Breast epithelium (tissue), 4 donors: ENCODE data around the gene KAT6B. TPM values are rescaled to one million over a fixed set of nuclear protein-coding genes. Genes with fewer than 3 reads are reported as not detected.

ENCODE experiments used
- DNase-seq, 2 donors: peaks; one replicate each; pipeline ENCODE4 v3.0.0-alpha.2; 2019; ENCODE audit warnings: low spot score in 2 of 2
- H3K27ac ChIP-seq, 2 donors: fragments of 200-600 bp; sonication (generic) in 1 of 2; one replicate each; pipeline ENCODE4 v1.5.1; 2016 to 2019; ENCODE audit warnings: mild to moderate bottlenecking in 1 of 2
- H3K27me3 ChIP-seq, 2 donors: fragments of 200-600 bp; sonication (generic) in 1 of 2; one replicate each; pipeline versions ENCODE4 v1.5.1 to v1.6.0; 2017 to 2019; ENCODE audit warnings: control low read depth in 1 of 2, mild to moderate bottlenecking in 1 of 2
- H3K36me3 ChIP-seq: fragments of 200-600 bp; one replicate; pipeline ENCODE4 v1.5.1; 2019
- H3K4me1 ChIP-seq, 2 donors: fragments of 200-600 bp; sonication (generic); one replicate each; pipeline ENCODE4 v1.5.1; 2016 to 2019; ENCODE audit warnings: control low read depth in 1 of 2
- H3K4me3 ChIP-seq, 3 donors: fragments of 200-600 bp; sonication (generic); 1 replicate in 2 of 3; 2 replicates in 1 of 3; pipeline ENCODE4 v1.5.1; 2016 to 2019; ENCODE audit warnings: mild to moderate bottlenecking in 3 of 3, moderate library complexity in 2 of 3
- H3K9me3 ChIP-seq, 2 donors: fragments of 200-600 bp; sonication (generic) in 1 of 2; one replicate each; pipeline ENCODE4 v1.5.1; 2016 to 2019; ENCODE audit warnings: control low read depth in 1 of 2
- POLR2A ChIP-seq: fragments of 450-650 bp; IDR thresholded peaks from one replicate; pipeline ENCODE4 v1.6.1; 2016; ENCODE audit warnings: antibody characterized with exemption, mild to moderate bottlenecking, moderate library complexity
- POLR2AphosphoS5 ChIP-seq, 3 donors: sonication (generic); formaldehyde crosslinking; IDR thresholded peaks; one replicate each; pipeline ENCODE4 v1.6.1; 2017; ENCODE audit warnings: antibody characterized with exemption in 3 of 3
- intact Hi-C: fragments of 100-400 bp; cut with DNase I; formaldehyde crosslinking; loops from one replicate; pipeline ENCODE4 v1.15.1; 2023; ENCODE audit warnings: low total_unique reads
- total RNA-seq, 3 donors: library from RNA; depleted of rRNA; stranded (reverse); fragments of >200 nt; gene quantifications; one replicate each; pipeline ENCODE4 v1.1.0, GENCODE V29; 2016
- TF ChIP-seq, protein P1 (sequence below), 3 donors: fragments of 450-650 bp; IDR thresholded peaks; one replicate each; pipeline ENCODE4 v1.5.1; 2016 to 2017; ENCODE audit warnings: antibody characterized with exemption in 3 of 3, mild to moderate bottlenecking in 3 of 3, moderate library complexity in 3 of 3

The KAT6B gene
- total RNA-seq, 3 donors from 2014 or later, result 46.2 to 90.3 (median 55.7) TPM

DNA sequence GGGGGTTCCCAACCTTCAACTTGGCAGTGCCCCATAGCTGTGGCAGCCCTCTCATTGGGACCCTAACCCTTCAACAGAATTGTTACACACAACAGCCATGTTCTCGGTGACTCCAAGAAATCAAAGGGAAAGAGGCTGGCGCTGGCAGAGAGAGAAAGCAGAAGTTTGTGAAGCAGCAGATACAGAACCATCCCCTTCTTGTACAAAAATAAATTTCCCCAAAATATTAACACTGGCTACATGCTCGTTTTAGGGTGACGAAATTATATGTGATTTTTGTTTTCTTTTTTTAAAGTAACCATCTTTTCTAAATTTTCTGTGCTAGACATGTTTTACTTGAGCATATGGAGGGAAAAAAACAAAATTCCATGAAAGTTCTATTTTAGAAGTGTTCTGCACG lies 239.9 kb downstream of the KAT6B start:
- no peak for DNase-seq
- TF ChIP-seq, protein P1, sequence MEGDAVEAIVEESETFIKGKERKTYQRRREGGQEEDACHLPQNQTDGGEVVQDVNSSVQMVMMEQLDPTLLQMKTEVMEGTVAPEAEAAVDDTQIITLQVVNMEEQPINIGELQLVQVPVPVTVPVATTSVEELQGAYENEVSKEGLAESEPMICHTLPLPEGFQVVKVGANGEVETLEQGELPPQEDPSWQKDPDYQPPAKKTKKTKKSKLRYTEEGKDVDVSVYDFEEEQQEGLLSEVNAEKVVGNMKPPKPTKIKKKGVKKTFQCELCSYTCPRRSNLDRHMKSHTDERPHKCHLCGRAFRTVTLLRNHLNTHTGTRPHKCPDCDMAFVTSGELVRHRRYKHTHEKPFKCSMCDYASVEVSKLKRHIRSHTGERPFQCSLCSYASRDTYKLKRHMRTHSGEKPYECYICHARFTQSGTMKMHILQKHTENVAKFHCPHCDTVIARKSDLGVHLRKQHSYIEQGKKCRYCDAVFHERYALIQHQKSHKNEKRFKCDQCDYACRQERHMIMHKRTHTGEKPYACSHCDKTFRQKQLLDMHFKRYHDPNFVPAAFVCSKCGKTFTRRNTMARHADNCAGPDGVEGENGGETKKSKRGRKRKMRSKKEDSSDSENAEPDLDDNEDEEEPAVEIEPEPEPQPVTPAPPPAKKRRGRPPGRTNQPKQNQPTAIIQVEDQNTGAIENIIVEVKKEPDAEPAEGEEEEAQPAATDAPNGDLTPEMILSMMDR (IDR thresholded peaks at IDR 0.05), result no peak
- no peak for TF ChIP-seq POLR2AphosphoS5 (IDR thresholded peaks at IDR 0.05)
- Histone ChIP-seq H3K9me3 (no peaks in the 10 kb centered on the region), H3K4me3 (no peak overlapping the region), H3K4me1 (no peaks in the 10 kb centered on the region), H3K36me3 (no peaks in the 10 kb centered on the region), H3K27ac (no peak overlapping the region), H3K27me3 (no peaks in the 10 kb centered on the region)
- intact Hi-C loops, result no loop called here

DNA sequence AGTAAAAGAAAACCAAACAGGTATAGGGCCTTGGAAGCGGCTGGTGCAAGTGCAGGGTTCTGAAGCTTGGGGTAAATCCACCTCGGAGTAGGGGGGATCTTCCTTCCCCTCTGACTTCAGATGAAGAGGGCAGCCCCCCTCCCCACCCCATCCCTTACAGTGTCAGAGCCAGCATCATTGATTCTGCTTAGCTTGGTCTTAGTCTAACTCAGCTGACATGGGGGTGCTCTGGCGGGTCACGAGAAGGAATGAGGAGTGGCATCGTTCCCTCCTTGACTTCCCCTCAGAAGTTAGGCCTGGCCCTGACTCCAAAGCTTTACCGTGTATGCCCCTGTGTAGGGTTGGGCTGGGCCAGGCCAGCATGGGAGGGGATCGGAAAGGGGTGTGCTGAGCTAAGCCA lies 240.9 kb downstream of the KAT6B start:
- intact Hi-C loops, result no loop called here
- no peak for DNase-seq
- no peak overlapping the region for H3K27ac ChIP-seq
- H3K4me3 ChIP-seq, result no peak overlapping the region
- TF ChIP-seq, protein P1 (IDR thresholded peaks at IDR 0.05), result no peak
- TF ChIP-seq POLR2AphosphoS5 (IDR thresholded peaks at IDR 0.05) (no peak), POLR2A (no peak)
- H3K9me3 ChIP-seq, result no peaks in the 10 kb centered on the region
- H3K27me3 ChIP-seq, result no peaks in the 10 kb centered on the region
- H3K36me3 ChIP-seq, result no peaks in the 10 kb centered on the region
- no peaks in the 10 kb centered on the region for H3K4me1 ChIP-seq

DNA sequence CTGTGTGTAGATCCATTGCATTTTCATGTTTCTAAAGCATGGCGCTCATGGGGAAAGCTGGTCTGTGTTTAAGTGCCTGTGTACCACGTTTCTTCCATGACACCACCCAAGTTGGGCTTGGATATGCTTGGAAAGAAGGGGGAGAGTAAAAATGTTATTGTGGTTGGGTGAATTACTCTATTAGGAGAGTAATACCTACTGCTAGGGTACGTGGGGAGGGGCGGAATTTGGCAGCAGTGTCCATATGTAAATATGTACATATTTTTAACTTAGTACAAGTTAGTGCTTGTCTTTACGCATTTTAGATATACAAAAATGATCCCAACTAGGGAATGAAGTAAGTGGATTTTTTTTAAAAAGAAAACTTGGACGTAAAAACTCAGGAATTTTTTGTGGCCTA lies 242.1 kb downstream of the KAT6B start:
- Histone ChIP-seq H3K4me1 (no peaks in the 10 kb centered on the region), H3K27me3 (no peaks in the 10 kb centered on the region), H3K27ac (no peak overlapping the region), H3K36me3 (no peaks in the 10 kb centered on the region), H3K9me3 (no peaks in the 10 kb centered on the region), H3K4me3 (no peak overlapping the region)
- DNase-seq, result no peak
- TF ChIP-seq POLR2AphosphoS5 (IDR thresholded peaks at IDR 0.05), result no peak
- no peak for TF ChIP-seq POLR2A
- TF ChIP-seq, protein P1 (IDR thresholded peaks at IDR 0.05), result no peak
- intact Hi-C loops, result no loop called here

DNA sequence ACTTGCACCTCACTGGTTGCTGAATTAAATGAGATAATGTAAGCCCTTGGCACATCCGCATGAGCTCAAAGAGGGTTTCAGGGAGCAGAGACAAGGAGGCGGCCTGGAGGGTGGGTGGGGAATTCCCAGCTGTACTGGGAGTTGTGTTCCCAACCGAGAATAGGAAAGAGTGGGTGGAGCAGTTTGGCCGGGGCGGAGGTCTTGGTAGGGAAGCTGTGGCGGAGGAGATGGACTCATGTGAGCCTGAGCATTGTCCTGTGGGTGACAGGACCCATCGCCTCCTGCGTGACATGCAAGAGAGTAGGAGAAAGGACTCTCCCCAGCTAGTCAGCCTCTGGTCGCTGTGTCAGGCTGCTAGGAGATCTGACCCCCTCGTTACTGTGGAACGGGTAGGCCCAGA lies 244.1 kb downstream of the KAT6B start:
- intact Hi-C loops, result no loop called here
- DNase-seq, result no peak
- H3K9me3 ChIP-seq, result no peaks in the 10 kb centered on the region
- no peaks in the 10 kb centered on the region for H3K36me3 ChIP-seq
- no peaks in the 10 kb centered on the region for H3K27me3 ChIP-seq
- no peak overlapping the region for H3K27ac ChIP-seq
- no peak overlapping the region for H3K4me3 ChIP-seq
- H3K4me1 ChIP-seq, result no peaks in the 10 kb centered on the region
- TF ChIP-seq POLR2A (no peak), POLR2AphosphoS5 (IDR thresholded peaks at IDR 0.05) (no peak)
- TF ChIP-seq, protein P1 (IDR thresholded peaks at IDR 0.05), result no peak

DNA sequence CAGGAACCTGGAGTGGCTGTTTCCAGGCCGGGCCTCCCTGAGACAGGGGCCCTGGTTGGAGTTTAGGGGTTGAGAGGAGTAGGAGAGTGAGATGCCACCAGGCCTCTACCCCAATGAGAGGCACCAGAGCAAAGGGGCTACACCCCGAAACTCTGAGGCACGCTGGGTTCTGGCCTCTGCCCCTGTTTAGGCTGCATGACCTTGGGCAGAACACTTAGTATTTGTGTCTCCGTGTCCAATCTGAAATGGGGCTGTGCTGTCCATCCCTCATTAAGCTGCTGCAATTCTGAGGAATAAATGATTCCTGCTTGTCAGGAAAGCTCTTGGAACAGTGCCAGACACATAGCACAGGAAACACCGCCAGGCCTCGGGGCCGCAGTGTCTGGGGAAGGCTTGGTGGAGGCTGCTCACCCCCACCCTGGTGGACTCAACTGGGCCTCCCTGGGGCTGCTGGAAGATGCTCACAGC lies 244.6 kb downstream of the KAT6B start:
- Histone ChIP-seq H3K4me3 (no peak overlapping the region), H3K9me3 (no peaks in the 10 kb centered on the region), H3K27me3 (no peaks in the 10 kb centered on the region), H3K4me1 (no peaks in the 10 kb centered on the region), H3K27ac (no peak overlapping the region), H3K36me3 (no peaks in the 10 kb centered on the region)
- no peak for TF ChIP-seq POLR2AphosphoS5 (IDR thresholded peaks at IDR 0.05)
- TF ChIP-seq, protein P1 (IDR thresholded peaks at IDR 0.05), result no peak
- no peak for TF ChIP-seq POLR2A
- DNase-seq, result no peak
- intact Hi-C loops, result no loop called here
